Stomach (tissue), 4 donors: ENCODE measurements around the gene PYM1.

Experiments used
- CTCF ChIP-seq, 7 experiments: fragments of 450-650 bp in 4 of 7; fragments of 200-600 bp in 3 of 7; sonication (generic) in 3 of 7; IDR thresholded peaks; one replicate each; pipeline ENCODE4 v1.5.1; 2016 to 2019; ENCODE audit warnings: antibody characterized with exemption in 7 of 7, control low read depth in 2 of 7, mild to moderate bottlenecking in 1 of 7
- EP300 ChIP-seq: sonication (generic); formaldehyde crosslinking; IDR thresholded peaks from one replicate; pipeline ENCODE4 v1.6.1; 2017; ENCODE audit warnings: antibody characterized with exemption
- POLR2A ChIP-seq, 4 donors: fragments of 450-650 bp; IDR thresholded peaks; one replicate each; pipeline ENCODE4 v1.6.1; 2016; ENCODE audit warnings: antibody characterized with exemption in 4 of 4, control low read depth in 2 of 4, mild to moderate bottlenecking in 1 of 4, moderate library complexity in 1 of 4
- POLR2AphosphoS5 ChIP-seq, 3 donors: sonication (generic); formaldehyde crosslinking; IDR thresholded peaks; one replicate each; pipeline ENCODE4 v1.6.1; 2016; ENCODE audit warnings: antibody characterized with exemption in 3 of 3

- TF ChIP-seq CTCF (IDR thresholded peaks at IDR 0.05) (no peak), POLR2A (IDR thresholded peaks at IDR 0.05) (no peak), EP300 (no peak), POLR2AphosphoS5 (IDR thresholded peaks at IDR 0.05) (no peak)
Measured at GRCh38 chr12:55875704-55876467, 51.8 kb downstream of the PYM1 start.
